Skeletal muscle tissue (tissue), 4 donors: ENCODE results near the gene FNBP1L. TPM values are rescaled to one million over a fixed set of nuclear protein-coding genes. Genes with fewer than 3 reads are reported as not detected.

ENCODE experiments used
- H3K27ac ChIP-seq: one replicate; pipeline ENCODE4 v1.7.0; 2013; ENCODE audit warnings: mild to moderate bottlenecking, low read depth, low read length, inconsistent platforms
- H3K27me3 ChIP-seq, 3 donors: one replicate each; pipeline ENCODE4 v1.7.0; 2013; ENCODE audit warnings: low read length in 3 of 3; ENCODE audit not compliant: control insufficient read depth in 3 of 3, insufficient read depth in 3 of 3
- H3K36me3 ChIP-seq, 3 donors: one replicate each; pipeline ENCODE4 v1.7.0; 2013; ENCODE audit warnings: low read length in 3 of 3; ENCODE audit not compliant: control insufficient read depth in 3 of 3, insufficient read depth in 3 of 3
- H3K4me1 ChIP-seq, 3 donors: one replicate each; pipeline ENCODE4 v1.7.0; 2013; ENCODE audit warnings: low read length in 3 of 3, mild to moderate bottlenecking in 3 of 3; ENCODE audit not compliant: control insufficient read depth in 3 of 3, insufficient read depth in 3 of 3
- H3K4me3 ChIP-seq, 3 donors: one replicate each; pipeline ENCODE4 v1.7.0; 2013; ENCODE audit warnings: low read length in 3 of 3
- H3K9ac ChIP-seq, 3 donors: one replicate each; pipeline ENCODE4 v1.7.0; 2013; ENCODE audit warnings: low read length in 3 of 3, mild to moderate bottlenecking in 3 of 3, moderate library complexity in 2 of 3, low read depth in 1 of 3
- H3K9me3 ChIP-seq, 3 donors: one replicate each; pipeline ENCODE4 v1.7.0; 2013; ENCODE audit warnings: low read length in 3 of 3; ENCODE audit not compliant: control insufficient read depth in 3 of 3
- total RNA-seq: library from RNA; depleted of rRNA; stranded (reverse); fragments of >200 nt; gene quantifications from one replicate; pipeline ENCODE4 v1.2.3, GENCODE V29; 2014
- donor health status: Osteomylitis.

FNBP1L gene
- total RNA-seq, 1 donor from 2014 or later, result 25.1 TPM

DNA sequence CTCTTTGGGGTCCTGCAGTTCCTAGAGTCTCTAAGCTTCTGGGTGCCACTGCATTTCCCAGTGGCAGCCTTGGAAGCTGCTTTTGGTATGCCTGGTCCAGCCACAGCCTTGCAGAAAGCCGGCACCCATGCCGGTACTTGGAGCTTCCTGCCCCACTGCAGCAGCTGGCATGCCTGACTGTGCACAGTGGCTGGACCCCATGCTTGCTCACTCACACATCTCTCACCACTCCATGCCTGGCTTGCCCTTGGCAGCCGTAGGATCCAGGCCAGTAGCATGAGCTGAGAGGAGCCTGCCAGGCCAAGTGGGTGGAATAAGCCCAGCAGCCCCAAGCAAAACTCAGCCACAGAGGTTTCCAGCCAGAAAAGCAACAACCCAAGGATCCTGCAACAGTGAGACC is 20.3 kb upstream of the FNBP1L start:
- H3K9ac ChIP-seq, result no peak overlapping the region
- H3K4me1 ChIP-seq, result no peaks in the 10 kb centered on the region
- no peaks in the 10 kb centered on the region for H3K36me3 ChIP-seq
- no peak overlapping the region for H3K27ac ChIP-seq
- no peaks in the 10 kb centered on the region for H3K27me3 ChIP-seq
- H3K9me3 ChIP-seq, result no peaks in the 10 kb centered on the region
- no peak overlapping the region for H3K4me3 ChIP-seq

DNA sequence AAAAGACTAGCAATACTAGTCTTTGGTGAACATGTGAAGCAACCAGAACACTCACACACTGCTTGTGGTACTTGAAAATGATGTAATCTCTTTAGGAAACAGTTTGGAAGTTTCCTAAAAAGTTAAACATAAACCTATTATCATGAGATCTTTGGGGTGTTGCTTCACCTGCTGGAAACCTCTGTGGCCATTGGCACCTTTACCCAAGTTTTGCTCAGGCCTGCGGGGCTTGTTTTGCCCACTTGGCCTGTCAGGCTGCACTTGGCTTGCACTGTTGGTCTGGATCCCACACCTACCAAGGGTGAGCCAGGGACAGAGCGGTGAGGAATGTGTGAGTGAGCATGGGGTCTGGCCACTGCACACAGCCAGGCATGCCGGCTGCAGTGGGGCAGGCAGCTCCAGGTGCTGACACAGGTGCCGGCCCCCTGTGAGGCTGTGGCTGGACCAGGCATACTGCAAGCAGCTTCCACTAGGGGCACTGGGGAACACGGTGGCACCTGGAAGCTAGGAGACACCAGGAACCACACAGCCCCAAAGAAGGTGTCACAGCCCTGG is 14.4 kb upstream of the FNBP1L start:
- peaks cover 0 to 9% (median 0%) of the 10 kb centered on the region in 3 donors for H3K27me3 ChIP-seq
- no peak overlapping the region for H3K27ac ChIP-seq
- no peak overlapping the region for H3K4me3 ChIP-seq
- no peak overlapping the region for H3K9ac ChIP-seq
- H3K9me3 ChIP-seq, result no peaks in the 10 kb centered on the region
- no peaks in the 10 kb centered on the region for H3K4me1 ChIP-seq
- H3K36me3 ChIP-seq, result no peaks in the 10 kb centered on the region

DNA sequence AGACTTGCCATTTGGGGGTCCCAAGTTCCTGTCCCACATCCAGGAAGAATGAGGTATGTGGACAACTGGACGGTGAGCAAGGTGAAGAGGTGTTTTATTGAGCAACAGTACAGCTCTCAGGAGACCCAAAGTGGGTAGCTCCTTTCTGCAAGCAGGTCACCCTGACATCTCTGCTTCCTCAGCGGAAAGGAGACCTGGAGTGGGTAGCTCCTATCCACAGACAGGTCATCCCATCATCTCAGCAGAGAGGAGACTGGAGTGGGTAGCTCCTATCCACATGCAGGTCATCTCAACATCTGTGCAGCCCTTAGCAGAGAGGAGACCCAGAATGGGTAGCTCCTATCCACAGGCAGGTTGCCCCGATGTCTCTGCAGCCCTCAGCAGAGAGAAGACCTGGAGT is 13.8 kb upstream of the FNBP1L start:
- Histone ChIP-seq H3K9me3 (no peaks in the 10 kb centered on the region), H3K27ac (no peak overlapping the region), H3K4me1 (no peaks in the 10 kb centered on the region), H3K27me3 (peaks cover 0 to 9% (median 0%) of the 10 kb centered on the region in 3 donors), H3K4me3 (no peak overlapping the region), H3K36me3 (no peaks in the 10 kb centered on the region), H3K9ac (no peak overlapping the region)

DNA sequence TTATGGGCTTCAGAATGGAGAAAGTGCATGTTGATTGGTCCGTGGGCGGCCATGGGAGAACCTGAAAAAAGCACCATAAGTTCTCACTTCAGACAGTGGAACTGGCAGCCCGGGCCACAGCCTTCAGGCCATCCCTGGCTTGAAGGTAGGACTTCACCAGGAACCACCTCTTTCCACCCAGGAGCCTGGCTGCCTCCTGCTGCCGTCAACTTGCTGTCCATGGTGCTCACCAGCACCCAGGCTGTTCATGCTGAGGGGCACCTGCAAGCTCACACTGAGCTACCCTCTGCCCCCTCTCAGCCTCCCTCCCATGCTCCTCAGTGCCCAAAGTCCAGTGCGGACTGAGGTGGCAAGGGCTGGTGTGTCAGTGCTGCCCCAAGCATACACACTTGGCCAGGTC is 12.9 kb upstream of the FNBP1L start:
- Histone ChIP-seq H3K4me3 (no peak overlapping the region), H3K36me3 (no peaks in the 10 kb centered on the region), H3K4me1 (no peaks in the 10 kb centered on the region), H3K27me3 (peaks cover 0 to 9% (median 0%) of the 10 kb centered on the region in 3 donors), H3K9ac (no peak overlapping the region), H3K27ac (no peak overlapping the region), H3K9me3 (no peaks in the 10 kb centered on the region)

GRCh38 chr1:93435443-93435842 is 12.5 kb upstream of the FNBP1L start:
- Histone ChIP-seq H3K27me3 (peaks cover 0 to 9% (median 0%) of the 10 kb centered on the region in 3 donors), H3K4me1 (no peaks in the 10 kb centered on the region), H3K9ac (no peak overlapping the region), H3K4me3 (no peak overlapping the region), H3K36me3 (no peaks in the 10 kb centered on the region), H3K9me3 (no peaks in the 10 kb centered on the region), H3K27ac (no peak overlapping the region)

GRCh38 chr1:93436496-93436895 is 11.4 kb upstream of the FNBP1L start:
- Histone ChIP-seq H3K9me3 (no peaks in the 10 kb centered on the region), H3K36me3 (no peaks in the 10 kb centered on the region), H3K4me1 (no peaks in the 10 kb centered on the region), H3K9ac (no peak overlapping the region), H3K27me3 (peaks cover 0 to 9% (median 0%) of the 10 kb centered on the region in 3 donors), H3K27ac (no peak overlapping the region), H3K4me3 (no peak overlapping the region)

DNA sequence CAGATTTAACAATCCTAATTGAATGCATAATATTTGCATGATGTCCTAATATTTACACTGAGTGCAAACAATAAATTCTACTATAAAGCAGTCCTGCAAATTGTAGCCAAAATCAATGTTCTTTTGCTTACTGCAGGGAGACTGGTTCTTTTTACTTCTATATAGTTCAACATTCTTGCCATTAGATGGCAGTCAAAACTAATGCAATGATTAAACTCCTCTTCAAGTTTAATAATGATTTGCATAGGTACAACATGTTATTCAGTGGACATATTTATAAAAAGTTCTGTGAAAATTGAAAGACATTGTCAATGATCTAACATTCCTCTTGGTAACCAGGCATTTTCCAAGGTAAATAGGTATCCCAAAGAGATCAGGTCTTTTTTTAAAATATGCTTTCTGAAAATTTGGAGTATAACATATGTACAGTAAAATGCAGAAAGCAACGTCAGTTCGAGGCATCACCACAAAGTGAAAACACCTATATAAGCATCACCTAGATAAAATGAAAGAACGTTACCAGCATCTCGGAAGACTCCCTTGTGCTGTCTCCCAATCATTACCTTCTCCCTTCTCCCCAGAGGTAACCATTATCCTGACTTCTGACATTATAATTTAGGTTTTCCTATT is 9.8 kb upstream of the FNBP1L start:
- no peak overlapping the region for H3K4me3 ChIP-seq
- no peaks in the 10 kb centered on the region for H3K4me1 ChIP-seq
- H3K27me3 ChIP-seq, result peaks cover 0 to 9% (median 0%) of the 10 kb centered on the region in 3 donors
- H3K9ac ChIP-seq, result no peak overlapping the region
- H3K36me3 ChIP-seq, result no peaks in the 10 kb centered on the region
- no peaks in the 10 kb centered on the region for H3K9me3 ChIP-seq
- H3K27ac ChIP-seq, result no peak overlapping the region

- Histone ChIP-seq H3K9me3 (no peaks in the 10 kb centered on the region), H3K27ac (no peak overlapping the region), H3K4me3 (no peak overlapping the region), H3K27me3 (peaks cover 0 to 9% (median 0%) of the 10 kb centered on the region in 3 donors), H3K36me3 (no peaks in the 10 kb centered on the region), H3K9ac (no peak overlapping the region), H3K4me1 (no peaks in the 10 kb centered on the region)
Measured at GRCh38 chr1:93438716-93439115, 9.2 kb upstream of the FNBP1L start.

DNA sequence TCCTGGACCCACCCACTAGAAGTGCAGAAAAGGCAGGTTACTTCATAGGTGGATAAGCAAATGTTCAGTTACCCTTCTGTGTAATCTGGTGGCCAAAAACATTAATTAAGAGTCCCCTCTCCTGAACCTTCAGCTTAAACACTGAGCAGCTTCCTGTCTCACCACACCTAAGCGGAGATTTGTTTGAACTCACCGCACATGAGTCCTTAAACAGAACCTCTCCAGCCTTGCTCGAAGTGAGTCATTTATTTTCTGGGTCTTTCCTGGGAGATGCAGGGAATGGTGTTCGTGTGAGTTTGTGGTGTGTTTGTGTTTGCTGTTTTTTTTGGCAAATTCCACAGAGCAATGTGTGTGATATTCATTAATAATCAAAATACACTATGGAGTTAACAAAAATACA is 7.6 kb upstream of the FNBP1L start:
- H3K9me3 ChIP-seq, result no peaks in the 10 kb centered on the region
- H3K36me3 ChIP-seq, result no peaks in the 10 kb centered on the region
- H3K4me1 ChIP-seq, result no peaks in the 10 kb centered on the region
- H3K4me3 ChIP-seq, result no peak overlapping the region
- H3K27ac ChIP-seq, result no peak overlapping the region
- H3K27me3 ChIP-seq, result peaks cover 0 to under 1% (median 0%) of the 10 kb centered on the region in 3 donors
- H3K9ac ChIP-seq, result no peak overlapping the region

GRCh38 chr1:93440706-93441105 is 7.2 kb upstream of the FNBP1L start:
- Histone ChIP-seq H3K27ac (no peak overlapping the region), H3K4me3 (no peak overlapping the region), H3K4me1 (no peaks in the 10 kb centered on the region), H3K27me3 (no peaks in the 10 kb centered on the region), H3K36me3 (no peaks in the 10 kb centered on the region), H3K9ac (no peak overlapping the region), H3K9me3 (no peaks in the 10 kb centered on the region)
